GM18511 (cell line): ENCODE results near the gene ADGRA1.

Experiments
- ATAC-seq: cut with Tn5 transposase; IDR thresholded peaks from one replicate; pipeline ENCODE4 v1.9.1; 2021; ENCODE audit warnings: mild to moderate bottlenecking, moderate library complexity; ENCODE audit not compliant: unreplicated experiment

ADGRA1 gene

GRCh38 chr10:133055470-133055869 is 32.3 kb upstream of the ADGRA1 start:
- no peak for ATAC-seq

DNA sequence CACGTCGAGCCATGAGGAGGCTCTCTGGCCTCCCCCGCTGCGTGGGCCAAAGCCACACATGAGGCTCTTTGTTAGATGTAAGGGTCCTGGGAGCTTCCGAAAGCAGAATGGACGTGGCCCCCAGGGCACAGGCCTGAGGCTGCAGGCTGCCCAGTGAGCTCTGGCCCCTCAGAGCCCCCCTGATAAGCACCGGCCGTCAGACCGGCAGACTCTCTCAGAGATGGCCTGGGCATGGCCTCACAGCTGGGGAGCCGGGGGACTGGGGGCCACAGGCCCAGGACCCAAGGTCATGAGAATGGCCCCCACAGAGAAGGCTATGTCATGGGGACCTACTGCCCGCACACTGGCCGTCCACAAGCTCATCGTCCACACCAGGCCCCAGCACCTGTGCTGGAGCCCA is 31.7 kb upstream of the ADGRA1 start:
- ATAC-seq = no peak

DNA sequence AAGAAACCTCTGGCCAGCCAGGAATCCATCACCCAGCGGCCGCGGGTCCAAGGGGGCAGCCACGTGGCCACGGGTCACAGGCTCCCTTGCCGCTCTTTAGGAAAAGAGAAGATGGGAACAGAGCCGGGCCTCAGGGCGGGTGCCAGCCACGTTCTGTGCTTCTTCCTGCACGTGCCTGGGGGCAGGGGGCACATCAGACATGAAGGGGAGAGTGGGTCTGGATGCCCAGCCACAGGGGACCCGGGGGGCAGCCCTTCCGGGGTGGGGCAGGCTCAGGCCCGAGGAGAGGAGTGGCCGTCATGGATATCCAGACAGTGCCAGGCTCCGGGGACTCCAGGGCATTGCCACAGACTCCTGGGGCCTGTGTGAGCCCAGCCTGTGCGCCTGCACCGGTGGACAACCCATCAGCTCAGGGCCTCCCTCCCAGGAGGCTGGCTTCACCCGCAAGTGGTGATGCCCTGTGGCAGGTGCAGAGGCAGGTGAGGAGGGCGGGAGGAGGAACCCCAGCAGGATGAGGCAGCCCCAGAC is 31.0 kb upstream of the ADGRA1 start:
- ATAC-seq = no peak

- no peak for ATAC-seq
These were observed 29.2 kb upstream of the ADGRA1 start for GRCh38 chr10:133058331-133059092.

- ATAC-seq = no peak
These were observed 28.6 kb upstream of the ADGRA1 start for GRCh38 chr10:133059093-133059470.

DNA sequence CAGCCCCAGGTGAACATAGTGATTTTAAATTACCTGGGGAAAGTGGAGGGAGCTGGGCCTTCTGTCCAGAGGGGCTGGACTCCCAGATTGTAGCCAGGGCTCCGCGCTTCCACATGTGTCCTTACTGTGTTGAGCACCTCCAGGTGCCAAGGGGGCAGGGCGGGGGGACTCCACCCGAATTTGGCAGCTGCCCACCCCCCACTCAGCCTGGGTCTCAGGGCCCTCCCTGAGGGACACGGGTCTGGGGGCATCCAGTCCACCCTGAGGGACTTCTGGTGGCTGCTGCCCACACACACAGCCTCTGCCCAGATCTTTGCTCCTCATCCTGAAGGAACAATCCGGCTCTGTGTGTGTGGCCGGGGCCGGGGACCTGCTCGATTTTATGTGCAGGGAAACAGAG is 28.2 kb upstream of the ADGRA1 start:
- ATAC-seq = no peak

DNA sequence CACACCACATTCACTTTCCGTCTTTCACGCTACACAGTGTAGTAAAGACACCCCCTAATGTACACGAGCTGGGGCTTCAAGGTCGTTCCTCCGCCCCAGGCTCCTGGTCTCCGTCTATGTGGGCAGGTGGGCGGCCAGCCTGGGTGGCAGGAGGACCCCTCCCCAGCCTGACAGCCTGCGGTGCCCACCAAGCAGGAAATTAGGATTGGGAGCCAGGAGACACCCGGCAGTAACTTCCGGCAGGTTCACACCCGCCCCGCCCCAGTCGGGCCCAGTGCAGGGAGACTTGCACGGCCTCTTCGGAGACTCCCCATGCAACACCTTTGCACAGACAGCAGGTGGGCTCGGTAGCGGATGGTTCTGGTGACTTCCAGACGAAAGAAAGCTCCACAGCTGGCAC is 27.7 kb upstream of the ADGRA1 start:
- ATAC-seq = no peak

DNA sequence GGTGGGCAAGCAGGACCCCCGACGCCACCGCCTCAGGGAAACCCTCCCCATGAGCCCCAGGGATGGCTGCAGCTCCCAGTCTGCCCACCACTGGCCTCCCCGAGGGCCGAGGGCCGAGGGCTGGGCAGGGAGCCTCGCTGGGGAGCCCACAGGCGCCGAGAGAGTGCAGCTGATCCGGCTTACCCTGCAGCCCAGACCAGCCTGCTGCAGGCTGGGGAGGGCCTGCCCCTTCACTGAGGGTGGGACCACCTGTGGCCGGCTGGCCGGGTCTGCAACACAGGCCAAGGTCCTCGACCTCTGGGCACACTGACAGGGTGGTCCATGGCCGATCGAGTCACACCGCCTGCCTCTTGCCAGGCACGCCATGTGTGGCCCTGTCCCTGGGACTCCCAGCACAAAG is 27.3 kb upstream of the ADGRA1 start:
- ATAC-seq = no peak

- no peak for ATAC-seq
These were observed 26.8 kb upstream of the ADGRA1 start for GRCh38 chr10:133060881-133061280.

GRCh38 chr10:133061296-133062038 is 26.3 kb upstream of the ADGRA1 start:
- ATAC-seq = no peak

- ATAC-seq = no peak
These were observed 25.6 kb upstream of the ADGRA1 start for GRCh38 chr10:133062085-133062484.

- ATAC-seq = no peak
These were observed 25.1 kb upstream of the ADGRA1 start for GRCh38 chr10:133062635-133063034.

DNA sequence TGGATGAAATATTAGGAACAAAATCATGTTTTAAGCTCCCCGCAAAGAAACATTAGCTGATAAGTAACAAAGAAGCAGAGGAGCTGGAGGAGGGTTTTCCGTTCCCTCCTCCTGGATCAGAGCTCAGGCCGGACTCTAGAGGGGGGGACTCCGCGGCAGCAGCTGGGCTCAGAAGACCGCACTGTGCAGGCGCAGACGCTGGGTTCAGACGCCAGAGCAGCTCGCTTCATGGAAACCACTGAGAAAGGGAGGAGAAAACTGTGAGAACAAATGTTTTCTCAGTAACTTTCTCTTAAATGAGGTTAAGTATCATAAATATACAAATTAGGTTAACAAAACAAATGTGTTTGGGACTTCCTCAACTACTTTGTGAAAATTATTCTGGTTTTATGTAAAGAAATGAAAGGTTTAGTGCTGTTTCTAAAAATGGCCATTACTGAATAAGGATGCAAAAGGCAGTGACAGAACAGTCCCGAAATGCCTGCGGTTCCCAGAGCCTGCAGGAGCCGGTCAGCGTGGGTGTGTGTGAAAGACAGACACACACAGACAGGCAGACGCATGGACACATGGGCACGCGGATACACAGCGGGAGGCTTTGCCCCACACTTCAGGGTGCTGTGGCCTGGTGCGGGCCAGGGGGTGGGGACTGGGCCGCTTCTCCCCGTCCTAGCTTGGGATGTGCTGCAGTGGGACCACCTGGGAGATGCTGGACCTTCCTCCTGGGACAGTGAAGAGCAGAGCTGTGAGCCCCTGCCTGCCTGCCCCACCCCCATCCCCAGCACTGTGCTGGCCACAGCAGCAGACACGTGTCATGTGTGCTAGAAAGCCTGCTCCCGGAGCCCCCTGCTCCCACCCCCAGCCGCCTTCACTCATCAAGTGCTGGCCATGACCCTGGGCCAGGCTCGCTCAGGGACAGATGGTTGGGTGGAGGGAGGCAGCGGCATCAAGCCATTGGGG is 20.3 kb upstream of the ADGRA1 start:
- ATAC-seq = no peak

DNA sequence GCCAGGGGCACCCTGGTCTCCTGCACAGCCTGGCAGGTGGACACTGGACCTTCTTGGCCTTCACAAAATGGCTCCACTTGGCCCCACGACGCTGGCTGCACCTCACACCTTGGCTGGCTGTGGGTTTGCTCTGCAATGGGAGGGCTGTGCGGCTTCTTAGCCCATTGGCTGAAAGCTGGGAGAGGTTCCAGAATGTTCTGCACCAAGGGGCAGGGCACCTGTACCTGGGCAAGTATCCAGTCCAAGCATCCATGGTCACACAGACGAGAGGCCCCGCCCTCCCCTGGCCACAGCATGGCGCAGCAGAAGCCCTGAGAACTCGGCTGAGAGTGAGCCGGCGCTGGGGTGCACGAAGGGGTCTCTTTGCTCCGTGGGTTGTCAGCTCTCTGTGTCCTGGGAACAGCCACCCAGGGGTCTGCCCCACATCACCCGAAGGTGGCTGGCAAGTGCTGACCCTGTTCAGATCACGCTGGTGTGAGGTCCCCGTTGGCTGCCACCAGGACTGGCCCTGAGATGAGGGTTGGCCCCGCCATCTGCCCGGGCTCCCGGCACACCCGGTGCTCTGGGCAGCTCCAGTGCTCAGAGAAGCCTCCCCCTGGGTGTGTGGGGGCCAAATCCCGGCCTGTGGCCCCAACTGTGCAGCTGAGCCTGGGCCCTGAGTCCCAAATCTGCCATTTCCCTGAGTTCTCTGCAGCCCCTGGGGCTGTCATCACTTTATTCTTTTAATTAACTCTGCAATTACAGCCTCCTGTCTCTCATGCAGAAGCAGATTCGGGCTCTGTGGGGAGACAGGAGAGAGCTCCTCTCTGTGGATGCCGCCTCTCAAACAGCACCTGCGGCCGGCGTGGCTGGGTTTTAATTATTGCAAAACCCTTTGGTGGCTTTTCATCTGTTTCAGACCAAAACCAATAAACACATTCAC is 19.4 kb upstream of the ADGRA1 start:
- no peak for ATAC-seq

DNA sequence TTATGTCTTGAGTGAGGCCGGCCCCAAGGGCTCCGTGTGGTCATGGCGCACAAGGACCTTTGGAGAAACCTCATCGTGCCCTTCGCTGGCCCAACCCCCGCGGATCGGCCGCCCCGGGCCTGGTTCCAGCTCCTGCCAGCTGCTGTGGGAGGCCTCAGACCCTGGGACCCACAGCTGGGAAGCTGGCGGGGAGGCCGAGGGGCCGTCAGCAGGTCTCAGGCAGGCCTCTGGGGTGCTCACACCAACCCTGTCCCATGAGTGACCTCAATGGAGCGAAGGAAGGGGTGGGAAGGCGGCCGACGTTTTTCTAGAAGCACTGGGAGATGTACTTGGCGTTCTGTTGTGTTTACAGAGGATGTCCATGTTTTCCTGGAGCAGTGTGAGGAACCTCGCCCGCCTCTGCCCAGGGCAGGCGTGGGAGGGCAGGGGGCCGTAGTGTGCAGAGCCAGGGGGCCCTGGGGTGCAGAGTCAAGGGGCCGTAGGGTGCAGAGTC is 18.6 kb upstream of the ADGRA1 start:
- ATAC-seq = no peak

GRCh38 chr10:133070405-133070804 is 17.3 kb upstream of the ADGRA1 start:
- no peak for ATAC-seq

- ATAC-seq = no peak
These were observed 16.9 kb upstream of the ADGRA1 start for GRCh38 chr10:133070810-133071209.

DNA sequence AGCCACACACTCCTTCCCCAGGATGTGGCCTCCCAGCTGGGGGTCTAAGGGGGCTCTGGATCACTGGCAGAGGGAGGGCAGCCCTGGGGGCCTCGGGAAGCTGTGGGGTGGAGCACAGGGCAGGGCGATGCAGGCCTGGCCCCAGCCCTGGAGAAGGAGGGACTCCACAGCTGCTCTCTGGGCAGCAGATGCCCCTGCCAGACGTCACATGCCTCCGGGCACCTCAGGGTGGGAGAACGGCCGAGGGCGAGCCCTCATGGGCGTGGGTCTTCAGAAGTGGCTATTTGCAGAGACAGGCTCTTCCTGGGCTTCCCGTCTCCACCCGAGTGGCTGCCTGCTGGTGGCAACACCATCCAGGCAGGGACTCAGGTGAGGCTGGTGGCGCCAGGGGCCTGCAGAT is 16.0 kb upstream of the ADGRA1 start:
- ATAC-seq = no peak

GRCh38 chr10:133072196-133072595 is 15.5 kb upstream of the ADGRA1 start:
- no peak for ATAC-seq
